Inferior parietal cortex (tissue), 1 donor: ENCODE data around the gene GPM6B.
"Not testable (repeated sequence)": the region's sequence is repeated elsewhere in the genome, so short reads cannot be mapped to it uniquely, and the experiment has no call there.

Experiments used
- DNase-seq: peaks from one replicate; pipeline ENCODE4 v3.0.0-alpha.2; 2016; ENCODE audit errors: extremely low spot score

Gene GPM6B

DNA sequence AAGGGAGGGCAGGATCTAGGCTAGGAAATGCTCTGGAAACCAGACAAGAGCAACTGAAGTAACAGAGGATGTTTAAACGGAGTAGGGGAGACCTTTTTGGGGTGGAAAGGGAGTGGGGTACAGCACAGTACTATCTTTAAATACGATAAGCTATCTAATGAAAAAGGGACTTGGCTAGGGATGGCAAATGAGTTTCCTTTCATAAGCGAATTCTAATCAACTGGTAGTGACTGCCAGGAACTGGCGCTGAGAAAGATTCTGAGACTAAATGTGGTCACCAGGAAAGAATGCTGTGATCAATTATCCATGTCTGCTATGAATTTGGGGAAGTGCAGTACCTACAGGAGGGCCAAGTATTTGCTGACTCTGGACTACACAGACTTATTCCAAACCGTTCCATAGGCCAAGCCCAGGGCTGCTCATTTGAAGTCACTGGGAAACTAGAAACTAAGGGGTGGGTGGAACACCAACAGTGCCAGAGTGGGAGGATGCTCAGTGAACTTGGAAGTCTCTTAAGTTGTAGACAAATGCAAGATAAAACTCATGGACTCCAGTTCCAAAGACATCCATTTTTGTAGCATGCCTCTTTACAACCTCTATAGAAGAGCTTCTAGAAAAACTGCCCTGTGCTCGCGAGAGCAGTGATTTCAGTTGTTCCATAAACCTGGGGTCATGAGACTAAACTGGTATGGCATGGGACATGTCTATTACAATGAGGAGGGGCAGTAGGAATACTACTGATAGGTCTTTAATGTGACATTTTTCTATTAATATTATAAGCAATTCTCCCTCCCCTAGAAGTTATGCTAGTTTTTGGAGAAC, 84.4 kb downstream of the GPM6B start:
- DNase-seq, result no peak

DNA sequence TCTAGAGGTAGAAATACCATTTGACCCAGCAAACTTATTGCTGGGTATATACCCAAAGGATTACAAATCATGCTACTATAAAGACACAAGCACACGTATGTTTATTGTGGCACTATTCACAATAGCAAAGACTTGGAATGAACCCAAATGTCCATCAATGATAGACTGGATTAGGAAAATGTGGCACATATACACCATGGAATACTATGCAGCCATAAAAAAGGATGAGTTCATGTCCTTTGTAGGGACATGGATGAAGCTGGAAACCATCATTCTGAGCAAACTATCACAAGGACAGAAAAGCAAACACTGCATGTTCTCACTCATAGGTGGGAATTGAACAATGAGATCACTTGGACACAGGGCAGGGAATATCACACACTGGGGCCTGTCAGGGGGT, 86.4 kb downstream of the GPM6B start:
- not testable (repeated sequence) for DNase-seq

DNA sequence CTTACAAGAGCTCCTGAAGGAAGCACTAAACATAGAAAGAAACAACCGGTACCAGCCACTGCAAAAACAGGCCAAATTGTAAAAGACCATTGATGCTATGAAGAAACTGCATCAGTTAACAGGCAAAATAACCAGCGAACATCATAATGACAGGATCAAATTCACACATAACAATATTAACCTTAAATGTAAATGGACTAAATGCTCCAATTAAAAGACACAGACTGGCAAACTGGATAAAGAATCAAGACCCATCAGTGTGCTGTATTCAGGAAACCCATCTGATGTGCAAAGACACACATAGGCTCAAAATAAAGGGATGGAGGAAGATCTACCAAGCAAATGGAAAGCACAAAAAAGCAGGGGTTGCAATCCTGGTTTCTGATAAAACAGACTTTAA, 90.3 kb downstream of the GPM6B start:
- DNase-seq, result not testable (repeated sequence)

DNA sequence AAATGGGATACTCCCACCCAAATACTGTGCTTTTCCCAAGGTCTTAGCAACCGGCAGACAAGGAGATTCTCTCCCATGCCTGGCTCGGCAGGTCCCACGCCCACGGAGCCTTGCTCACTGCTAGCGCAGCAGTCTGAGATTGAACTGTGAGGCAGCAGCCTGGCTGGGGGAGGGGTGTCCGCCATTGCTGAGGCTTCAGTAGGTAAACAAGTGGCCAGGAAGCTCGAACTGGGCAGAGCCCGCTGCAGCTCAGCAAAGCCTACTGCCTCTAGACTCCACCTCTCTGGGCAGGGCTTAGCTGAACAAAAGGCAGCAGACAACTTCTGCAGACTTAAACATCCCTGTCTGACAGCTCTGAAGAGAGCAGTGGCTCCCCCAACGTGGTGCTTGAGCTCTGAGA, 92.0 kb downstream of the GPM6B start:
- not testable (repeated sequence) for DNase-seq

DNA sequence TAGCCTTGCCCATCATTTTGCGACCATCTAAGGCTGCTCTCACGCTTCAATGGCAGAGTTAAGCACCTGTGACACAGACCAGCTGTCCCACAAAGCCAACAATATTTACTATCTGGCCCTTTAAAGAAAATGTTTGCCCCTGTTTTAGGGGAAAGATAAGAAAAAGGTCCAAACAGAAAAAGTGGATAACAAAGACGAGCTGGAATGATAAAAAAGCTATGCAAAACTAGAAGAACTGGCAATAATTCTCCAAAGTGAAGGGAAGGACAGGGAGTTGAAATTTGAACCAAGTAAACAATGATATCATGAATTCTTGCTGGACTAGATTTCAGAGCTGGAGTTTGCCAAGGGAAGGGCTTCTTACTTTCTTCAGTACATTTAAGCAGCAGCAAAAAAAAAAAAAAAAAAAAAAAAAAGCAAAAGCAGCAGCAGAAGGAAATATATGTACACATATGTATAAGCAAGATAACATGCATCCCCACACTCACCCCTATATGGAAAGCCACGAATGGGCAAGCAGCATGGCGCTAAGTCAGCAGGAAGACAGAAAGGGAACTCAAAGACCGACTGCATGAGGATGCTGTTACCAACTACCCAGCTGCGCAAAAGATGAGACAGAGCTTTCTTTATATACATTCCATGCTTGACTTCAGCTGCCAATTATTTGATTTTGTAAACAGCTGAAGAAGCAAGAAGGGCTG, 94.9 kb downstream of the GPM6B start:
- peak; percentile 17 for DNase-seq

DNA sequence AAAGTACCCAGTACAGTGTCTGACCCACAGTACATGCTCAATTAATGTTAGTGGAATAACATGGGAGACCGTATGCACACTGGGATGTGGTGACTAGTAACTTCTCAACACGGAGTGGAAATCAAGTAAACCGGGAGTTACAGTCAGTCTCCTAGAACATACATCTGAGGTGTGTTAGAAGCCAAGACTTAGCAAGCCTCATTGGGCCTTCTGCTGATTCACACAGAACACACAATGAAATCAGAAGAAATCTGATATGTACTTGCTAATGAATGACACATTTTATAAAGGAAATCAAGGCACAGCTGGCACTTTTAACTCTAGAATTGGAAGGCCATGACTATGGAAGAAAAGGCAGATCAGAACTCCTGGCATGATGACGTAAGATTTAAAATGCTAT, 95.5 kb downstream of the GPM6B start:
- no peak for DNase-seq
